Stimulated activated CD4-positive, alpha-beta T cell treated with anti-CD3 and anti-CD28 coated beads, Interleukin-15, amount 100 ng/mL, for 48 hours (primary cell): ENCODE results near the gene ADGRE1.
A peak's percentile ranks its signal among the peaks of the same experiment; 100 is the strongest.

Experiments used
- DNase-seq, 2 donors: peaks; one replicate each; pipeline ENCODE4 v3.0.0-alpha.2; 2020; ENCODE audit warnings: low read depth in 2 of 2

Gene ADGRE1

GRCh38 chr19:6958791-6959190, 71.4 kb downstream of the ADGRE1 start:
- DNase-seq: no peak

GRCh38 chr19:6963244-6963852, 76.0 kb downstream of the ADGRE1 start:
- DNase-seq: no peak

GRCh38 chr19:6963937-6964336, 76.6 kb downstream of the ADGRE1 start:
- DNase-seq: peak in 1 of 2 donors; percentile 32

GRCh38 chr19:6967967-6968366, 80.6 kb downstream of the ADGRE1 start:
- DNase-seq: no peak

- DNase-seq: no peak
Observed at GRCh38 chr19:6969490-6969889, 82.1 kb downstream of the ADGRE1 start.

GRCh38 chr19:6970021-6970420, 82.6 kb downstream of the ADGRE1 start:
- DNase-seq: no peak

GRCh38 chr19:6970443-6970842, 83.1 kb downstream of the ADGRE1 start:
- DNase-seq: no peak

GRCh38 chr19:6971366-6971765, 84.0 kb downstream of the ADGRE1 start:
- DNase-seq: no peak

- DNase-seq: no peak
Observed at GRCh38 chr19:6976197-6976596, 88.8 kb downstream of the ADGRE1 start.

- no peak for DNase-seq
Observed at GRCh38 chr19:6979399-6979798, 92.0 kb downstream of the ADGRE1 start.

GRCh38 chr19:6983448-6983847, 96.1 kb downstream of the ADGRE1 start:
- no peak for DNase-seq

GRCh38 chr19:6987850-6988249, 100.5 kb downstream of the ADGRE1 start:
- DNase-seq: no peak

GRCh38 chr19:6988257-6988656, 100.9 kb downstream of the ADGRE1 start:
- no peak for DNase-seq
